ENCODE results near the gene MLLT10. TPM values are rescaled to one million over a fixed set of nuclear protein-coding genes. Genes with fewer than 3 reads are reported as not detected.
"Not testable (repeated sequence)": the region's sequence is repeated elsewhere in the genome, so short reads cannot be mapped to it uniquely, and the experiment has no call there.

Gene MLLT10
- total and polyA plus RNA-seq, 4 donors = 23.1 to 55.5 (median 32.6) TPM

GRCh38 chr10:21600804-21601433 lies 66.9 kb downstream of the MLLT10 start:
- Histone ChIP-seq H3K4me1 (ENCODE audit: control insufficient read depth, insufficient read depth, low read length) (no peaks in the 10 kb centered on the region), H3K4me3 (ENCODE audit: low read depth, low read length) (no peak overlapping the region), H3K27ac (ENCODE audit: low read depth, low read length) (no peak overlapping the region), H3K27me3 (ENCODE audit: control insufficient read depth, insufficient read depth, low read length) (no peaks in the 10 kb centered on the region), H3K36me3 (ENCODE audit: control insufficient read depth, insufficient read depth, low read length) (no peaks in the 10 kb centered on the region), H3K9me3 (ENCODE audit: control insufficient read depth, insufficient read depth, low read length) (no peaks in the 10 kb centered on the region)
- DNase-seq (ENCODE audit: low read depth in 4 of 6, low spot score in 6 of 6) = no peak
- no CpG with 5 or more reads among the region's 1 CpG for WGBS (ENCODE audit: insufficient coverage)

GRCh38 chr10:21602313-21602712 lies 68.3 kb downstream of the MLLT10 start:
- no CpG with 5 or more reads among the region's 1 CpG for WGBS (ENCODE audit: insufficient coverage)
- no peaks in the 10 kb centered on the region for H3K36me3 ChIP-seq (ENCODE audit: control insufficient read depth, insufficient read depth, low read length)

GRCh38 chr10:21603721-21604120 lies 69.7 kb downstream of the MLLT10 start:
- Histone ChIP-seq H3K4me3 (ENCODE audit: low read depth, low read length) (no peak overlapping the region), H3K9me3 (ENCODE audit: control insufficient read depth, insufficient read depth, low read length) (peaks cover 3% of the 10 kb centered on the region), H3K27me3 (ENCODE audit: control insufficient read depth, insufficient read depth, low read length) (no peaks in the 10 kb centered on the region), H3K36me3 (ENCODE audit: control insufficient read depth, insufficient read depth, low read length) (no peaks in the 10 kb centered on the region), H3K4me1 (ENCODE audit: control insufficient read depth, insufficient read depth, low read length) (no peaks in the 10 kb centered on the region), H3K27ac (ENCODE audit: low read depth, low read length) (no peak overlapping the region)
- no peak for DNase-seq (ENCODE audit: low read depth in 4 of 6, low spot score in 6 of 6)

More at GRCh38 chr10:21602313-21602712, 68.3 kb downstream of the MLLT10 start:
- DNase-seq (ENCODE audit: low read depth in 4 of 6, low spot score in 6 of 6) = no peak
- H3K4me3 ChIP-seq (ENCODE audit: low read depth, low read length) = no peak overlapping the region
- no peaks in the 10 kb centered on the region for H3K9me3 ChIP-seq (ENCODE audit: control insufficient read depth, insufficient read depth, low read length)
- H3K27ac ChIP-seq (ENCODE audit: low read depth, low read length) = no peak overlapping the region
- H3K4me1 ChIP-seq (ENCODE audit: control insufficient read depth, insufficient read depth, low read length) = no peaks in the 10 kb centered on the region
- H3K27me3 ChIP-seq (ENCODE audit: control insufficient read depth, insufficient read depth, low read length) = no peaks in the 10 kb centered on the region

GRCh38 chr10:21604651-21605050 lies 70.6 kb downstream of the MLLT10 start:
- H3K4me3 ChIP-seq (ENCODE audit: low read depth, low read length) = no peak overlapping the region
- DNase-seq (ENCODE audit: low read depth in 4 of 6, low spot score in 6 of 6) = no peak

GRCh38 chr10:21607907-21608306 lies 73.9 kb downstream of the MLLT10 start:
- H3K4me3 ChIP-seq (ENCODE audit: low read depth, low read length) = no peak overlapping the region
- H3K27me3 ChIP-seq (ENCODE audit: control insufficient read depth, insufficient read depth, low read length) = no peaks in the 10 kb centered on the region
- H3K9me3 ChIP-seq (ENCODE audit: control insufficient read depth, insufficient read depth, low read length) = peaks cover 5% of the 10 kb centered on the region
- 100% methylated on average over 1 of the region's 2 CpGs for WGBS (ENCODE audit: insufficient coverage)
- H3K27ac ChIP-seq (ENCODE audit: low read depth, low read length) = no peak overlapping the region
- no peak for DNase-seq (ENCODE audit: low read depth in 4 of 6, low spot score in 6 of 6)
- no peaks in the 10 kb centered on the region for H3K36me3 ChIP-seq (ENCODE audit: control insufficient read depth, insufficient read depth, low read length)
- H3K4me1 ChIP-seq (ENCODE audit: control insufficient read depth, insufficient read depth, low read length) = no peaks in the 10 kb centered on the region

More at GRCh38 chr10:21604651-21605050, 70.6 kb downstream of the MLLT10 start:
- WGBS (ENCODE audit: insufficient coverage) = no CpG with 5 or more reads among the region's 2 CpGs
- Histone ChIP-seq H3K27me3 (ENCODE audit: control insufficient read depth, insufficient read depth, low read length) (no peaks in the 10 kb centered on the region), H3K27ac (ENCODE audit: low read depth, low read length) (no peak overlapping the region), H3K4me1 (ENCODE audit: control insufficient read depth, insufficient read depth, low read length) (no peaks in the 10 kb centered on the region), H3K9me3 (ENCODE audit: control insufficient read depth, insufficient read depth, low read length) (peaks cover 5% of the 10 kb centered on the region), H3K36me3 (ENCODE audit: control insufficient read depth, insufficient read depth, low read length) (no peaks in the 10 kb centered on the region)

- no CpG with 5 or more reads among the region's 3 CpGs for WGBS (ENCODE audit: insufficient coverage)
- Histone ChIP-seq H3K27ac (ENCODE audit: low read depth, low read length) (no peak overlapping the region), H3K4me3 (ENCODE audit: low read depth, low read length) (no peak overlapping the region), H3K9me3 (ENCODE audit: control insufficient read depth, insufficient read depth, low read length) (no peaks in the 10 kb centered on the region), H3K4me1 (ENCODE audit: control insufficient read depth, insufficient read depth, low read length) (no peaks in the 10 kb centered on the region), H3K36me3 (ENCODE audit: control insufficient read depth, insufficient read depth, low read length) (peaks cover 5% of the 10 kb centered on the region), H3K27me3 (ENCODE audit: control insufficient read depth, insufficient read depth, low read length) (no peaks in the 10 kb centered on the region)
- no peak for DNase-seq (ENCODE audit: low read depth in 4 of 6, low spot score in 6 of 6)
Observed at GRCh38 chr10:21614000-21614399, 80.0 kb downstream of the MLLT10 start.

GRCh38 chr10:21617267-21617666 lies 83.2 kb downstream of the MLLT10 start:
- no peaks in the 10 kb centered on the region for H3K9me3 ChIP-seq (ENCODE audit: control insufficient read depth, insufficient read depth, low read length)
- H3K4me3 ChIP-seq (ENCODE audit: low read depth, low read length) = no peak overlapping the region
- no CpG with 5 or more reads among the region's 3 CpGs for WGBS (ENCODE audit: insufficient coverage)
- peaks cover 10% of the 10 kb centered on the region for H3K36me3 ChIP-seq (ENCODE audit: control insufficient read depth, insufficient read depth, low read length)
- no peaks in the 10 kb centered on the region for H3K27me3 ChIP-seq (ENCODE audit: control insufficient read depth, insufficient read depth, low read length)
- no peak overlapping the region for H3K27ac ChIP-seq (ENCODE audit: low read depth, low read length)
- no peaks in the 10 kb centered on the region for H3K4me1 ChIP-seq (ENCODE audit: control insufficient read depth, insufficient read depth, low read length)
- DNase-seq (ENCODE audit: low read depth in 4 of 6, low spot score in 6 of 6) = no peak

- no CpG with 5 or more reads among the region's 1 CpG for WGBS (ENCODE audit: insufficient coverage)
- H3K4me1 ChIP-seq (ENCODE audit: control insufficient read depth, insufficient read depth, low read length) = no peaks in the 10 kb centered on the region
- no peaks in the 10 kb centered on the region for H3K27me3 ChIP-seq (ENCODE audit: control insufficient read depth, insufficient read depth, low read length)
- peaks cover 11% of the 10 kb centered on the region for H3K36me3 ChIP-seq (ENCODE audit: control insufficient read depth, insufficient read depth, low read length)
- H3K9me3 ChIP-seq (ENCODE audit: control insufficient read depth, insufficient read depth, low read length) = no peaks in the 10 kb centered on the region
- no peak overlapping the region for H3K4me3 ChIP-seq (ENCODE audit: low read depth, low read length)
- DNase-seq (ENCODE audit: low read depth in 4 of 6, low spot score in 6 of 6) = no peak
- no peak overlapping the region for H3K27ac ChIP-seq (ENCODE audit: low read depth, low read length)
Observed at GRCh38 chr10:21623291-21623690, 89.3 kb downstream of the MLLT10 start.

- H3K27ac ChIP-seq (ENCODE audit: low read depth, low read length); H3K4me1 ChIP-seq (ENCODE audit: control insufficient read depth, insufficient read depth, low read length); H3K4me3 ChIP-seq (ENCODE audit: low read depth, low read length); DNase-seq (ENCODE audit: low read depth in 4 of 6, low spot score in 6 of 6); H3K27me3 ChIP-seq (ENCODE audit: control insufficient read depth, insufficient read depth, low read length); H3K9me3 ChIP-seq (ENCODE audit: control insufficient read depth, insufficient read depth, low read length); H3K36me3 ChIP-seq (ENCODE audit: control insufficient read depth, insufficient read depth, low read length): not testable (repeated sequence)
- WGBS (ENCODE audit: insufficient coverage) = 96% methylated on average over 5 of the region's 6 CpGs
Observed at GRCh38 chr10:21624421-21624820, 90.4 kb downstream of the MLLT10 start.

- peaks cover 8% of the 10 kb centered on the region for H3K36me3 ChIP-seq (ENCODE audit: control insufficient read depth, insufficient read depth, low read length)
- WGBS (ENCODE audit: insufficient coverage) = 97% methylated on average over 2 of the region's 6 CpGs
- H3K27me3 ChIP-seq (ENCODE audit: control insufficient read depth, insufficient read depth, low read length) = no peaks in the 10 kb centered on the region
- DNase-seq (ENCODE audit: low read depth in 4 of 6, low spot score in 6 of 6) = no peak
- no peak overlapping the region for H3K4me3 ChIP-seq (ENCODE audit: low read depth, low read length)
- no peak overlapping the region for H3K27ac ChIP-seq (ENCODE audit: low read depth, low read length)
- no peaks in the 10 kb centered on the region for H3K9me3 ChIP-seq (ENCODE audit: control insufficient read depth, insufficient read depth, low read length)
- no peaks in the 10 kb centered on the region for H3K4me1 ChIP-seq (ENCODE audit: control insufficient read depth, insufficient read depth, low read length)
Observed at GRCh38 chr10:21624951-21625350, 90.9 kb downstream of the MLLT10 start.

Data from spinal cord (tissue), 10 donors.